Pancreas (tissue), 10 donors: ENCODE data around the gene P4HA2. TPM values are rescaled to one million over a fixed set of nuclear protein-coding genes. Genes with fewer than 3 reads are reported as not detected.

Experiments used
- ATAC-seq, 4 donors: fragments of 200-7000 bp; cut with Tn5 transposase; one replicate each; pipeline versions ENCODE4 v1.8.0 to v1.9.1; 2020; ENCODE audit warnings: mild to moderate bottlenecking in 4 of 4, moderate library complexity in 4 of 4
- DNase-seq, 6 donors: peaks; one replicate each; pipeline ENCODE4 v3.0.0-alpha.2; 2020
- FAIRE-seq: peaks from 2 replicates; lab custom pipeline; 2012; peaks lifted over from hg19 to GRCh38; lab: Jason Lieb, UNC
- H3K27ac ChIP-seq, 4 donors: fragments of 200-600 bp; sonication (generic); 1 replicate in 3 of 4; 2 replicates in 1 of 4; pipeline versions ENCODE4 v1.5.0 to v1.8.0; 2020
- H3K27me3 ChIP-seq, 4 donors: fragments of 200-600 bp; one replicate each; pipeline ENCODE4 v1.8.0; 2021
- H3K36me3 ChIP-seq, 3 donors: fragments of 200-600 bp; sonication (generic) in 1 of 3; one replicate each; pipeline versions ENCODE4 v1.5.0 to v1.8.0; 2020 to 2021
- H3K4me1 ChIP-seq, 3 donors: fragments of 200-600 bp; one replicate each; pipeline ENCODE4 v1.8.0; 2021
- H3K4me3 ChIP-seq, 4 donors: fragments of 200-600 bp; sonication (generic) in 2 of 4; one replicate each; pipeline versions ENCODE4 v1.5.0 to v1.8.0; 2020 to 2021
- H3K9me3 ChIP-seq, 4 donors: fragments of 200-600 bp; one replicate each; pipeline ENCODE4 v1.8.0; 2021
- WGBS, 2 donors: extraction: QIAGEN DNeasy Blood & Tissue Kit; methylation state at CpG; one replicate each; pipeline ENCODE4 v1.1.7; 2013; 5-methylcytosine and 5-hydroxymethylcytosine counted together
- intact Hi-C, 3 donors: fragments of 100-400 bp; cut with DNase I; formaldehyde crosslinking; loops; one replicate each; pipeline versions ENCODE4 v1.11.1 to v1.14.2; 2022
- polyA plus RNA-seq, 2 donors: library from polyadenylated mRNA; stranded (reverse); fragments of 200-250 nt; gene quantifications; one replicate each; pipeline ENCODE4 v1.2.3, GENCODE V29; 2013
- total RNA-seq, 6 donors: library from RNA; stranded (reverse); fragmentation: NEBNext Ultra II Directional in 4 of 6; extraction: Animal tissue kit (Norgen Biotek cat#: 25700) in 4 of 6; gene quantifications; one replicate each; pipeline versions ENCODE4 v1.2.1 to v1.2.4, GENCODE V29; 2021 to 2023
- TF ChIP-seq, protein P1 (sequence below), 4 donors: fragments of 200-600 bp; sonication (generic) in 3 of 4; IDR thresholded peaks; one replicate each; pipeline versions ENCODE4 v1.5.0 to v1.8.0; 2021; ENCODE audit warnings: antibody characterized with exemption in 4 of 4
- donor health status: healthy with polysubstance abuse.
- donor health status: DM: no; HTN: no; CAD: no; lungs with moderate emphysema.
- donor health status: DM: no; HTN: no; CAD: no.
- donor health status: control.
- donor health status: control.
- donor health status: Bipolar disorder and iron deficiency.
- donor health status: DM: yes; HTN: yes; CAD: no.
- donor health status: DM: no; HTN: no; CAD: no.
- donor health status: DM: no; HTN: no; CAD: no.
- donor health status: DM: yes; HTN: yes; CAD: no.

P4HA2 gene
- total and polyA plus RNA-seq, 8 donors, result 28.3 to 85.7 (median 56.4) TPM

DNA sequence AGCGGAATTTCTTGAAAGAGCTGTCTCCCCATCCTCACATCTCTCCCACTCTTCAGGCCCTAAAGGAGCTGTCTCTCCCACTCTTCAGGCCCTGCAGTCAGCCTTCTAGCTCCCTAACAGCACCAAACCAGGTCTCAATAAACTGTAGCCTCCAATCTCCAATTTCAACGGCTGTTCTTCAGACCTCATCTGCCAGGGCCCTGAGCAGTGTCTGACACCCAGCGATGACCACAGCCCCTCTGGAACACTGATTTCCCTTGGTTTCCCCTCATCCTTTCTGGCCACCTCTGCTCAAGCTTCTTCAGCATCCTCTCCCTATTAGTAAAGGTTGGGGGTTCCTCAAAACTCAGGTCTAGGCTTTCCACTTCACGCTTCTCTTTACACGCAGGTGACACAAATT, 1.6 kb upstream of the P4HA2 start:
- ATAC-seq (no peak), DNase-seq (peak in 2 of 6 donors; percentile 4 to 10), FAIRE-seq (no peak)
- Histone ChIP-seq H3K4me3 (no peak overlapping the region), H3K9me3 (no peaks in the 10 kb centered on the region), H3K4me1 (peaks cover 0 to 23% (median 0%) of the 10 kb centered on the region in 3 donors), H3K27me3 (no peaks in the 10 kb centered on the region), H3K36me3 (no peaks in the 10 kb centered on the region), H3K27ac (no peak overlapping the region)
- WGBS, 2 donors, result 92 to 95% methylated on average over 5 of the region's 5 CpGs
- TF ChIP-seq, protein P1, sequence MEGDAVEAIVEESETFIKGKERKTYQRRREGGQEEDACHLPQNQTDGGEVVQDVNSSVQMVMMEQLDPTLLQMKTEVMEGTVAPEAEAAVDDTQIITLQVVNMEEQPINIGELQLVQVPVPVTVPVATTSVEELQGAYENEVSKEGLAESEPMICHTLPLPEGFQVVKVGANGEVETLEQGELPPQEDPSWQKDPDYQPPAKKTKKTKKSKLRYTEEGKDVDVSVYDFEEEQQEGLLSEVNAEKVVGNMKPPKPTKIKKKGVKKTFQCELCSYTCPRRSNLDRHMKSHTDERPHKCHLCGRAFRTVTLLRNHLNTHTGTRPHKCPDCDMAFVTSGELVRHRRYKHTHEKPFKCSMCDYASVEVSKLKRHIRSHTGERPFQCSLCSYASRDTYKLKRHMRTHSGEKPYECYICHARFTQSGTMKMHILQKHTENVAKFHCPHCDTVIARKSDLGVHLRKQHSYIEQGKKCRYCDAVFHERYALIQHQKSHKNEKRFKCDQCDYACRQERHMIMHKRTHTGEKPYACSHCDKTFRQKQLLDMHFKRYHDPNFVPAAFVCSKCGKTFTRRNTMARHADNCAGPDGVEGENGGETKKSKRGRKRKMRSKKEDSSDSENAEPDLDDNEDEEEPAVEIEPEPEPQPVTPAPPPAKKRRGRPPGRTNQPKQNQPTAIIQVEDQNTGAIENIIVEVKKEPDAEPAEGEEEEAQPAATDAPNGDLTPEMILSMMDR (IDR thresholded peaks at IDR 0.05), result no peak
- intact Hi-C loops, result no loop called here

DNA sequence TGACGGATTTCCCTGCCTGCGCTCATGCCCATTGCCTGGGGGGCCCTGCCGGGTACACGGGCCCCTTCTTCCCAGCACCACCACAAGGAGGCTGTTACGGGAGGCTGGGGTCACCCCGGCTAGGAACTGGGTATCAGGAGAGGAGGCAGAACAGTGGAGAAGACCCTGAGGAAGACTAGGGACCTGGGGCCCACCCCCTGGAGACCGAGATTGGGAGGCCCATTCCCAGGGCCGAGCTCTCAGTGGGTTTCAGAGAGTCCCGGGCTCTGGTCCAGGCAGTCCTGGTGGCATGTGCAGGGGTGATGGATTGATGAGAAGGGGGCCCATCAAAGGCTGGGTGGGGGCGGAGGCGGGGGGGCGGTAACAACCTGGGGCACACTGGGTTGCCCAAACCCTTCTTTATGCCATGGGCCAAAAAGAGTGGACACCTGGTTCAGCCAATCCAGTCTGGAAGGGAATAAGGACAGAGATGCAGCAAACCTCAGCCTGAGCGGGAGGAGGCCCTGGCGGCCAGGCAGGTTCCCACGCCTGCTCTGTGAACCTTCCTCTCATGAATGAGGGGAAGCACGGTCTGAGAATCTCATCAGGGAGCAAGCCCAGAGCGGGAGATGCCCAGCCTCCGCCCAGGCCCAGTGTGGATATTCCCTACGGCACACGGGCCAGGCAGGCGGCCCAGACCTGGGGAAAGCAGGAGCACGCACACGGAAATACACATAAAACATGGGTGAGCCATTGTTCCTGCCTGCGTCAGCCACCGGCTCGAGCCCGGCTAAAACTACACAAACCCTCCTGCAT, 785 bp upstream of the P4HA2 start:
- TF ChIP-seq, protein P1 (IDR thresholded peaks at IDR 0.05), result no peak
- H3K36me3 ChIP-seq, result no peaks in the 10 kb centered on the region
- no peaks in the 10 kb centered on the region for H3K27me3 ChIP-seq
- ATAC-seq (no peak), DNase-seq (peak in 2 of 6 donors; percentile 20 to 85), FAIRE-seq (no peak)
- 64 to 70% methylated on average over 27 of the region's 27 CpGs for WGBS, 2 donors
- H3K27ac ChIP-seq, result peak overlapping the region; percentile 78 to 96 (median 91)
- intact Hi-C loops, result no loop called here
- peak overlapping the region; percentile 30 to 68 (median 49) for H3K4me3 ChIP-seq
- peaks cover 0 to 26% (median 4%) of the 10 kb centered on the region in 3 donors for H3K4me1 ChIP-seq
- no peaks in the 10 kb centered on the region for H3K9me3 ChIP-seq

DNA sequence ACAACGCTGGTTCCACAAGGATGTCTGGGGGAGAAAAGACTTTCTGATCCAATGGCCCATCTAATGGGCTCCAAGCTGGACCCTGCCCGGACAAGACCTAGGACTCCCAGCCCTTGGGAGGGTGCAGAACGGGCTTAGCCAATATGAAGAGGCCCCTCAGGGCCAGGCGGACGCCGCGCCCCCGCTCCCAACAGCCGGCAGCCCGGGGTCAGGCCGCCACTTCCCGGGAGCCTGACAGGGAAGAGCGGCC, 493 bp downstream of the P4HA2 start:
- peak overlapping the region; percentile 30 to 68 (median 49) for H3K4me3 ChIP-seq
- intact Hi-C loops, result no loop called here
- FAIRE-seq (no peak), DNase-seq (no peak), ATAC-seq (no peak)
- no peaks in the 10 kb centered on the region for H3K27me3 ChIP-seq
- TF ChIP-seq, protein P1 (IDR thresholded peaks at IDR 0.05), result no peak
- H3K4me1 ChIP-seq, result peaks cover 0 to 26% (median 7%) of the 10 kb centered on the region in 3 donors
- H3K27ac ChIP-seq, result peak overlapping the region; percentile 78 to 96 (median 91)
- WGBS, 2 donors, result 1% methylated on average over 13 of the region's 13 CpGs
- H3K36me3 ChIP-seq, result no peaks in the 10 kb centered on the region
- no peaks in the 10 kb centered on the region for H3K9me3 ChIP-seq

DNA sequence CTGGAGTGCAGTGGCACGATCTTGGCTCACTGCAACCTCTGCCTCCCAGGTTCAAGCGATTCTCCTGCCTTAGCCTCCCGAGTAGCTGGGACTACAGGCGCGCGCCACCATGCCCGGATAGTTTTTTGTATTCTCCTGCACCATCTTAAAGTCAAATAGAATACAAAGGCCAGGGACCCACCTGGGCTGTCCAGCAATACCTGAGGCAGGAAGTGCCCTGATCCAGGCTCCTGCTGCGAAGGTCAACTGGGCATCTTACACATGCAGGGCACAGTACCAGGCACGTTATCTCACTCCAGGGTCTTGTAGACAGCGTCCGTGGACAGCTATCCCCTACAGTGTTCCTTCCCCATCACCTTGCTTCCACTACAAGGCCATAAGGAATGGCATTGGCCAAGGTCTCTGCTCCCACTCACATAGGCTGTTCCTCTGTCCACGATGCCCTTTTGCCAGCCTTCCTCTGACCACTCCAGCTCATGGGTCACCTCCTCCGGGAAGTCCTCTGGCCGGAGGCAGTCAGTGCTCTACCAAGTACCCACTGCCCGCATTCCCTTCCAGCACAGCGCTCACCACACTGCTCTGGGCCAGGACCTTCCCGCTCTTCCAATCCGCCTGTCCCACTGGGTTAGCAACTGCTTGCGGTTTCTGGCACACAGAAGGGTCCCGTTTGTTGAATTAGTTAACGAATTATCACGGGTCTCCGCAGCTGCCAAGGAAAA, 978 bp downstream of the P4HA2 start:
- Histone ChIP-seq H3K36me3 (no peaks in the 10 kb centered on the region), H3K9me3 (no peaks in the 10 kb centered on the region), H3K4me1 (peaks cover 0 to 26% (median 7%) of the 10 kb centered on the region in 3 donors), H3K4me3 (peak overlapping the region; percentile 30 to 68 (median 49)), H3K27ac (peak overlapping the region; percentile 78 to 96 (median 91)), H3K27me3 (no peaks in the 10 kb centered on the region)
- TF ChIP-seq, protein P1 (IDR thresholded peaks at IDR 0.05), result no peak
- intact Hi-C loops, result no loop called here
- 32 to 37% methylated on average over 23 of the region's 23 CpGs for WGBS, 2 donors
- FAIRE-seq (no peak), DNase-seq (peak in 4 of 6 donors; percentile 37 to 70 (median 48)), ATAC-seq (peak; percentile 14 to 44 (median 32))
